Muscle of leg (tissue), 11 donors: ENCODE results near the gene PTPN18. TPM values are rescaled to one million over a fixed set of nuclear protein-coding genes. Genes with fewer than 3 reads are reported as not detected.

Experiments
- DNase-seq: peaks from one replicate; pipeline ENCODE4 v3.0.0; 2013
- H3K27ac ChIP-seq: one replicate; pipeline ENCODE4 v1.5.1; 2013; ENCODE audit warnings: mild to moderate bottlenecking, low read length, control low read depth
- H3K27me3 ChIP-seq: one replicate; pipeline ENCODE4 v1.6.1; 2013; ENCODE audit warnings: low read length; ENCODE audit not compliant: control insufficient read depth, insufficient read depth
- H3K36me3 ChIP-seq: one replicate; pipeline ENCODE4 v1.6.1; 2013; ENCODE audit warnings: low read length; ENCODE audit not compliant: control insufficient read depth, insufficient read depth
- H3K4me1 ChIP-seq: one replicate; pipeline ENCODE4 v1.6.1; 2013; ENCODE audit warnings: low read length; ENCODE audit not compliant: control insufficient read depth, insufficient read depth
- H3K4me3 ChIP-seq: one replicate; pipeline ENCODE4 v1.5.1; 2013; ENCODE audit warnings: low read length, control low read depth
- H3K9me3 ChIP-seq: replicated peaks from 2 replicates; pipeline ENCODE4 v1.6.1; 2013; ENCODE audit warnings: low read depth, low read length; ENCODE audit not compliant: control insufficient read depth
- WGBS: methylation state at CpG from one replicate; pipeline ENCODE4 v1.1.5; 2013; ENCODE audit warnings: missing lambda C conversion rate; ENCODE audit not compliant: insufficient coverage; 5-methylcytosine and 5-hydroxymethylcytosine counted together
- polyA plus RNA-seq, 8 donors: library from polyadenylated mRNA; unstranded; fragments of 120-200 nt; gene quantifications; one replicate each; pipeline versions ENCODE4 v1.2.1 to v1.2.3, GENCODE V29; 2013; ENCODE audit warnings: inconsistent platforms in 1 of 8, low replicate concordance in 1 of 8; ENCODE audit not compliant: insufficient read length in 8 of 8, insufficient read depth in 1 of 8
- total RNA-seq: library from RNA; stranded (reverse); fragments of 120-200 nt; gene quantifications from one replicate; pipeline ENCODE4 v1.2.4, GENCODE V29; 2013

The PTPN18 gene
- total and polyA plus RNA-seq, 9 donors: 11.0 to 27.3 (median 17.4) TPM

DNA sequence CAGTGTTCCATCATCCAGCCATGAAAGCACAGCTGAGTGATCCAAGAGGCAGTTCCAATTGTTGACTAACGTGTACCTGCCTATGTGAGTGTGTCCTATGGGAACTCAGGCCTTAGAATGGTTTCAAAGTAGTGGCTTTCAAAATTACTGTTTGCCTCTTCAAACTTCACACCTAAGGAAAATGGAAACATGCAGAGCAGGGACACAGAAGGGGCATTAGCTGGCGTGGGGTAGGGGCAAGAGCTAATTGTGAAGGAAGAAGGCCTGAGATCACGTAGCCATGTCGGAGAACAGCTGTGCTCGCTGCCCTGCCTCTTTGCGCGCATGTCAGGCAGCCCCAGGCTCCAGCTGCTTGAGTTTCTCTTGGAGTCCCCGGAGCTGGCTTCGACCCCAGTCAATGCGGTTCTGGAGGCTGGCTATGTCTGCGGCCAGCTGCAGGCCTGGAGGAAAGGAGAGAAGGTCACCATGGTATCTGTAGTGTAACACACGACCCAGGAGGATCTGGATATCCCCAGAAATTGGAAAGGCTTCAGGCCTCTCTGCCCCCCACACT lies 17.0 kb upstream of the PTPN18 start:
- H3K4me1 ChIP-seq: peaks cover 49% of the 10 kb centered on the region
- peak overlapping the region; percentile 75 for H3K27ac ChIP-seq
- WGBS: 84% methylated on average over 9 of the region's 12 CpGs
- peak; percentile 73 for DNase-seq
- no peaks in the 10 kb centered on the region for H3K27me3 ChIP-seq
- no peak overlapping the region for H3K4me3 ChIP-seq
- peaks cover 19% of the 10 kb centered on the region for H3K36me3 ChIP-seq
- no peaks in the 10 kb centered on the region for H3K9me3 ChIP-seq

DNA sequence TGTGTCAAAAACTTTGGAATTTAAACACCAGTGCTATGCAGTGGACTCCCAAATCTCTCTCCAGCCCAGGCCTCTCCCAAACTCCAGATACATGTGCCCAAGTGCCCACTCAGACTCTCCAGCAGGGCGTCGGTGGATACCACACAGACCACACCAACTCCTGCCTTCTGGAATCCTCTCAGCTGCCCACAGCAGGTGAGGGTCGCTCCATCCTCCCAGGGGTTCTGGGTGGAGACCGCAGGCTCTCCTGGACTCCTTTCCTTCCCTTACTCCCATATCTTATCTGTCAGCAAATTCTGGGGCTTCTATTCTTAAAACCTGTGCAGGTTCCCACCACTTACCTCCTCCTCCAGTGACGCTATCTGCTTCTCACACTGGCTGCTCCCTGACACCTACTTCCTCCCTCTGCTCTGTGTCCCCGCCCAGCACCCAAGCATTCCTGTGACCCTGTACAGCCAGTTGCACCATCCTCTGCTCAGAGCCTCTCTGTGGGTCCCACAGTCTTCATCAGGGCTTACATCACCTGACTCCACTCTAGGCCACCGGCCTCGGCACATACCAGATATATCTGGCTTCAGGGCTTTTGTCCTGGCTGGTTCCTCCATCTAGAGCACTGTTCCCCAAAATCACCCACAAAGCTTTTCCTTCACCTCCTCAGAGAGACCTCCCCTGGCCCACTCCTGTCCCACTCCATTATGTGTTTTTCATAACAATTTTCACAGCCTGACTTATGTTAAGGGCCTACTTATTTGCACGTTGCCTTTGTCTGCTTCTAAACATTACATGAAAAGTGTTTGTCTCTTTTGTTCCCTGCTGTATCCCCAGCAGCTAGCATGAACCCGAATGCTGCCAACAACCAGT lies 15.7 kb upstream of the PTPN18 start:
- 98% methylated on average over 6 of the region's 10 CpGs for WGBS
- peaks cover 50% of the 10 kb centered on the region for H3K4me1 ChIP-seq

DNA sequence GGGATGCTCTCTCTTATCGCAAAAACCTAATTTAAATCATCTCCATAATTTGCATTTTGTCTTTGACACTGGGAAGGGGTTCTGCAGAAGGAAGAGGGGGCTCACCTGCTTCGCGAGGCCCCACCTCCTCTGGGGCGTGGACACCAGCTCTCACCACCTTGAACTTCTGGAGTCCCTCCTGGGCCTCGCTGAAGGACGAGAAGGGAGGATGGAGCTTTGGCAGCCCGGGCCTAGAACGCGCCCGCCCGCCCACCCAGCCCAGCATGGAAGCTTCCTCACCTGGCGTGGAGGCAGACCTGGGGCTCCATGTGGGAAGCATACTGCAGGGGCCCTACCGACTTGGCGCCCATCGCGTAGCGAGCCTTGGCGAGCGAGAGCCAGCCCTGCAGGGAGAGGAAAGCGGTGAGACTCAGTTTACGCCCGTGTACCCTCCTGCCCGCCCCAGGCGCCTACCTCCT lies 14.3 kb upstream of the PTPN18 start:
- Histone ChIP-seq H3K4me1 (peaks cover 49% of the 10 kb centered on the region), H3K9me3 (no peaks in the 10 kb centered on the region), H3K27ac (peak overlapping the region; percentile 97), H3K27me3 (no peaks in the 10 kb centered on the region), H3K4me3 (peak overlapping the region; percentile 77), H3K36me3 (peaks cover 42% of the 10 kb centered on the region)
- under 1% methylated on average over 16 of the region's 24 CpGs for WGBS
- no peak for DNase-seq

More for the DNA sequence above, 15.7 kb upstream of the PTPN18 start:
- Histone ChIP-seq H3K36me3 (peaks cover 28% of the 10 kb centered on the region), H3K27ac (peak overlapping the region; percentile 39), H3K9me3 (no peaks in the 10 kb centered on the region), H3K27me3 (no peaks in the 10 kb centered on the region), H3K4me3 (no peak overlapping the region)
- DNase-seq: no peak

DNA sequence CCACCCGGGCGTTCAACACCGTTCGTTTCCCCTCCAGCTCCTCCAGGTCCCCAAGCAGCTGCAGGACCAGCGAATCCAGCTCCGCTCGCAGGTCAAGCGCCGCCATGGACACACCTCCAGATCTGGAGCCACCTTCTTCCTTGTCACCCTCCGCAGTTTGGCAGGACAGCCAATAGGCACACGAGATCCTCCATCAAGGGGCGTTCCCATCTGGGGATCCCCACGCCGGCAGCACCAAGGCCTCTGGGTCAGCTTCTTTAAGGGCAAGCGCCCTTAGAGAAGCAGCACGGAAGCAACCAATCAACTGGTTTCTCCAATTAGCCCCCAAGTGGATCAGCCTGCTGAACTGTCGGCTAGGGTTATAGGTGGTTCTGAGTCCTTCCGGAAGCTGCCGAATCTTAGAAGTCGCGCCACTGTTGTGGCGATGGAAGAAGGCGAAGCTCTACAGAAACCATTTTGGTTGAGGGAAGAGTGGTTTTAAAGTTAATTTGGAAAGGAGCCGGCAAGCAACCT lies 13.8 kb upstream of the PTPN18 start:
- peak overlapping the region; percentile 77 for H3K4me3 ChIP-seq
- no peaks in the 10 kb centered on the region for H3K9me3 ChIP-seq
- H3K36me3 ChIP-seq: peaks cover 46% of the 10 kb centered on the region
- H3K27me3 ChIP-seq: no peaks in the 10 kb centered on the region
- DNase-seq: peak; percentile 98
- 0% methylated on average over 23 of the region's 24 CpGs for WGBS
- peak overlapping the region; percentile 97 for H3K27ac ChIP-seq
- H3K4me1 ChIP-seq: peaks cover 46% of the 10 kb centered on the region

DNA sequence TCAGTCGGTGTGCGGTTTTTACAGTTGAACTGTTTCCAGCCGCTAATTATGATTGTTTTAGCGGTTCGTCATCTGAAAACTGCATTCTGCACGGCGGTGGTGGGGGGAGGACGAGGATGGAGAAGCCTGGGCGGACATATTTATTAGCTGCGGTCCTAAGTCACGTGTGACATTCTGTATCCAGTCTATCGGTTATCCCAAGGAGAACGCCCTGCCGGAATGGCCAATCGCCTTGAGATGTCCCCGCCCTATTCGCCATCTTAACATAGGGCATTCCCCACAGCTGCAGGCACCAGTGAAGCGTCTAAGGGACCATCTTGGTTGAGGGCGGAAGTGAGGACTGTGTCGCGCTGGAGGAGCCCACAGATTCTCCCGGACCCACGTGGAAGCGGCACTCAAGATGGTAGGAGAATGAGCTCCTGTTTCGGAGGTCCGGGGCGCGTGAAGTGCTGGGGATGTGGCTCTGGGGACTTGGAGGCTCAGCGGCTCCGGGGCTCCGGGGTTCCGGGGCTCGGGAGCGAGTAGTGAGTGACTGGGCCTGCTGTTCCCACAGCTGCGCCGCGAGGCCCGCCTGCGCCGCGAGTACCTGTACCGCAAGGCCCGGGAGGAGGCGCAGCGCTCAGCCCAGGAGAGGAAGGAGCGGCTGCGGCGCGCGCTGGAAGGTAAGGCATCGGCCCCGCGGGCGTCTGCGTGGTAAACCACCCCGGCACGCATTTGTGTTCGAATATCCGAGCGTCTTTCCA lies 13.2 kb upstream of the PTPN18 start, which contains the start of gene IMP4:
TSS of gene IMP4 (plus strand) at position 365 of the 743 bp plus-strand sequence. CDS start at position 401, 36 bp downstream.
- peaks cover 51% of the 10 kb centered on the region for H3K36me3 ChIP-seq
- WGBS: under 1% methylated on average over 47 of the region's 60 CpGs
- H3K4me3 ChIP-seq: peak within 1 kb of the TSS; percentile 77
- H3K27ac ChIP-seq: peak within 1 kb of the TSS; percentile 97
- peaks cover 40% of the 10 kb centered on the region for H3K4me1 ChIP-seq
- no peaks in the 10 kb centered on the region for H3K27me3 ChIP-seq
- DNase-seq: peak; percentile 100
- no peaks in the 10 kb centered on the region for H3K9me3 ChIP-seq

DNA sequence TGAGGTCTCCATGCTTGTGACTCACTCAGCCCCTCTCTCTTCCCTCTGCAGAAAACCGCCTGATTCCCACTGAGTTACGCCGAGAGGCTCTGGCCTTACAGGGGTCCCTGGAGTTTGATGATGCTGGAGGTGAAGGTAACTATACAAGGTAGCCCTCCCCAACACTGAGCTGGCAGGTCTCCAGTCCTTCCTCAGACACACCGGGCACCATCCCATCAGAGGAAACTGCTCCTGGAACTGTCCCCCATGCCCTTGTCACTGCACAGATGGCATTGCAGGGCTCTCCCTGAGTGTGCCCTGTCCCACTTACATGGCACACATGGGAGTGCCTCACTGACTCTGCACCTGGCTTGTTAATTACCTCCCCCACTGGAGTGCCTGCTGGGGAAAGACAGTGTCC lies 11.3 kb upstream of the PTPN18 start:
- no peak overlapping the region for H3K4me3 ChIP-seq
- peaks cover 48% of the 10 kb centered on the region for H3K36me3 ChIP-seq
- no peaks in the 10 kb centered on the region for H3K27me3 ChIP-seq
- peaks cover 28% of the 10 kb centered on the region for H3K4me1 ChIP-seq
- no CpG with 5 or more reads among the region's 4 CpGs for WGBS
- no peak for DNase-seq
- H3K27ac ChIP-seq: no peak overlapping the region
- no peaks in the 10 kb centered on the region for H3K9me3 ChIP-seq

DNA sequence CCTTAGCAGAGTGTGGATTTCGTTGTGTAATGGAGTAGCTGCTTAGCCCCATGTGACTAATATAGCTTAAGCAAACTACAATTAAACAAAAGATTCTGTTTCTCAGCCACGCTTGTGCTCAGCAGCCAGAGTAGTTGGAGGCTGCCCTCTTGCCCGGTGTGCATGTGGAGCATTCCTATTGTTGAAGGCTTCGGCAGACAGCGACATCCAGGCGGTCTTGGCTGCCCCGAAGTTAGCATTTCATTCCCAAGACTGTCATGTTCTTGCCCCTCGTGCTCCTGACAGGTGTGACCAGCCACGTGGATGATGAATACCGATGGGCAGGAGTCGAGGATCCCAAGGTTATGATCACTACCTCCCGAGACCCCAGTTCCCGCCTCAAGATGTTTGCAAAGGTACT lies 10.8 kb upstream of the PTPN18 start:
- peaks cover 47% of the 10 kb centered on the region for H3K36me3 ChIP-seq
- no peaks in the 10 kb centered on the region for H3K9me3 ChIP-seq
- 97% methylated on average over 9 of the region's 13 CpGs for WGBS
- H3K4me3 ChIP-seq: no peak overlapping the region
- DNase-seq: no peak
- H3K27me3 ChIP-seq: no peaks in the 10 kb centered on the region
- no peak overlapping the region for H3K27ac ChIP-seq
- H3K4me1 ChIP-seq: peaks cover 23% of the 10 kb centered on the region

DNA sequence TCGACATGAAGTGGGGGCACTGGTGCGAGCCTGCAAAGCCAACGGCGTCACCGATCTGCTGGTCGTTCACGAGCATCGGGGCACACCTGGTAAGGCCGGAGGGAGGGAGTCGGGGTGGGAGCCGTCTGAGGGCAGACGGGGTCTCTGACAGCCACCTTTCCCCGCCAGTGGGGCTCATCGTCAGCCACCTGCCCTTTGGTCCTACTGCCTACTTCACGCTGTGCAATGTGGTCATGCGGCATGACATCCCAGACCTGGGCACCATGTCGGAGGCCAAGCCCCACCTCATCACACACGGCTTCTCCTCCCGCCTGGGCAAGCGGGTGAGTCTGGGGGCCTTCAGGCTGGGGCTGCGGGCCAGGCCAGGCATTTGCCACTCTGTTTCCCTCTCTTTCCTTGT lies 10.2 kb upstream of the PTPN18 start:
- no peak overlapping the region for H3K4me3 ChIP-seq
- WGBS: 94% methylated on average over 21 of the region's 21 CpGs
- H3K9me3 ChIP-seq: no peaks in the 10 kb centered on the region
- H3K27me3 ChIP-seq: no peaks in the 10 kb centered on the region
- H3K27ac ChIP-seq: no peak overlapping the region
- peaks cover 18% of the 10 kb centered on the region for H3K4me1 ChIP-seq
- DNase-seq: no peak
- H3K36me3 ChIP-seq: peaks cover 42% of the 10 kb centered on the region

DNA sequence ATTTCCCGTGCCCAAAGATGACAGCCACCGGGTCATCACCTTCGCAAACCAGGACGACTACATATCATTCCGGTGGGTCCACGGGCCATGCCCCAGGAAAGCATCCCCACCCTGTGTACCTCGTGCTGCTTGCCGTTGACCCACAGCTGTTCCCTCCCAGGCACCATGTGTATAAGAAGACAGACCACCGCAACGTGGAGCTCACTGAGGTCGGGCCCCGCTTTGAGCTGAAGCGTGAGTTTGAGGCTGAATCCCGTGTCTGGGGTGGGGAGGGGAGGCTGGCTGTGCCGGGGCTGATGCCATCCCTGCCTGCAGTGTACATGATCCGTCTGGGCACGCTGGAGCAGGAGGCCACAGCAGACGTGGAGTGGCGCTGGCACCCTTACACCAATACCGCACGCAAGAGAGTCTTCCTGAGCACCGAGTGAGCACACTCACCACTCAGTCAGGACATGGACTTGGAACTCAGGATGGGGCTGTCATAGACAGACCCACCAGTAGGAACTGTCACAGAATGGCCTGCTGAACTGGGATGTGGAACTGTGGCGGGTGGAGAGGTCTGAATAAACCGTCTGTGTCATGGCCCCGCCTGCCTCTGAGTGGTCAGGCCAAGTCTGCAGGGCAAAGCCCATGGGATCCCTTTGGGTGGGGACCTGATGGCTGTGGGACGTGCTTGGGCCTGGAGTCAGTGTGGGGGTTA lies 9.7 kb upstream of the PTPN18 start:
- 97% methylated on average over 19 of the region's 26 CpGs for WGBS
- H3K36me3 ChIP-seq: peaks cover 37% of the 10 kb centered on the region

More for the DNA sequence above, 9.7 kb upstream of the PTPN18 start:
- H3K27ac ChIP-seq: no peak overlapping the region
- H3K4me1 ChIP-seq: peaks cover 13% of the 10 kb centered on the region
- no peaks in the 10 kb centered on the region for H3K9me3 ChIP-seq
- H3K4me3 ChIP-seq: no peak overlapping the region
- no peak for DNase-seq
- no peaks in the 10 kb centered on the region for H3K27me3 ChIP-seq
